HG02852 (cell line): ENCODE data around the gene MAN2B2.
"Not testable (repeated sequence)": the region's sequence is repeated elsewhere in the genome, so short reads cannot be mapped to it uniquely, and the experiment has no call there.

ENCODE experiments used
- ATAC-seq: cut with Tn5 transposase; IDR thresholded peaks from one replicate; pipeline ENCODE4 v1.9.1; 2021; ENCODE audit warnings: mild to moderate bottlenecking, moderate library complexity; ENCODE audit not compliant: unreplicated experiment

The MAN2B2 gene

GRCh38 chr4:6665320-6665654, 90.3 kb downstream of the MAN2B2 start:
- no peak for ATAC-seq

- ATAC-seq = no peak
These were observed 93.4 kb downstream of the MAN2B2 start for GRCh38 chr4:6668391-6668790.

GRCh38 chr4:6671648-6672047, 96.7 kb downstream of the MAN2B2 start:
- ATAC-seq = no peak

- ATAC-seq = no peak
These were observed 97.1 kb downstream of the MAN2B2 start for GRCh38 chr4:6672131-6672530.

- not testable (repeated sequence) for ATAC-seq
These were observed 97.7 kb downstream of the MAN2B2 start for GRCh38 chr4:6672541-6673190.
